ENCODE measurements around the gene MKRN2.

GRCh38 chr3:12615266-12615665 lies 58.4 kb downstream of the MKRN2 start:
- TF ChIP-seq, protein P1, sequence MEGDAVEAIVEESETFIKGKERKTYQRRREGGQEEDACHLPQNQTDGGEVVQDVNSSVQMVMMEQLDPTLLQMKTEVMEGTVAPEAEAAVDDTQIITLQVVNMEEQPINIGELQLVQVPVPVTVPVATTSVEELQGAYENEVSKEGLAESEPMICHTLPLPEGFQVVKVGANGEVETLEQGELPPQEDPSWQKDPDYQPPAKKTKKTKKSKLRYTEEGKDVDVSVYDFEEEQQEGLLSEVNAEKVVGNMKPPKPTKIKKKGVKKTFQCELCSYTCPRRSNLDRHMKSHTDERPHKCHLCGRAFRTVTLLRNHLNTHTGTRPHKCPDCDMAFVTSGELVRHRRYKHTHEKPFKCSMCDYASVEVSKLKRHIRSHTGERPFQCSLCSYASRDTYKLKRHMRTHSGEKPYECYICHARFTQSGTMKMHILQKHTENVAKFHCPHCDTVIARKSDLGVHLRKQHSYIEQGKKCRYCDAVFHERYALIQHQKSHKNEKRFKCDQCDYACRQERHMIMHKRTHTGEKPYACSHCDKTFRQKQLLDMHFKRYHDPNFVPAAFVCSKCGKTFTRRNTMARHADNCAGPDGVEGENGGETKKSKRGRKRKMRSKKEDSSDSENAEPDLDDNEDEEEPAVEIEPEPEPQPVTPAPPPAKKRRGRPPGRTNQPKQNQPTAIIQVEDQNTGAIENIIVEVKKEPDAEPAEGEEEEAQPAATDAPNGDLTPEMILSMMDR (IDR thresholded peaks at IDR 0.05): no peak
- TF ChIP-seq POLR2AphosphoS5 (IDR thresholded peaks at IDR 0.05) (no peak), EP300 (IDR thresholded peaks at IDR 0.05) (no peak), POLR2A (IDR thresholded peaks at IDR 0.05) (no peak)
